GM18499 (cell line): ENCODE measurements around the gene MYADML2.
"Not testable (repeated sequence)": the region's sequence is repeated elsewhere in the genome, so short reads cannot be mapped to it uniquely, and the experiment has no call there.

Experiments used
- ATAC-seq: cut with Tn5 transposase; IDR thresholded peaks from one replicate; pipeline ENCODE4 v1.9.1; 2021; ENCODE audit warnings: moderate number of reproducible peaks; ENCODE audit not compliant: insufficient read depth, unreplicated experiment

The MYADML2 gene, protein sequence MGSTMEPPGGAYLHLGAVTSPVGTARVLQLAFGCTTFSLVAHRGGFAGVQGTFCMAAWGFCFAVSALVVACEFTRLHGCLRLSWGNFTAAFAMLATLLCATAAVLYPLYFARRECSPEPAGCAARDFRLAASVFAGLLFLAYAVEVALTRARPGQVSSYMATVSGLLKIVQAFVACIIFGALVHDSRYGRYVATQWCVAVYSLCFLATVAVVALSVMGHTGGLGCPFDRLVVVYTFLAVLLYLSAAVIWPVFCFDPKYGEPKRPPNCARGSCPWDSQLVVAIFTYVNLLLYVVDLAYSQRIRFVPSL

DNA sequence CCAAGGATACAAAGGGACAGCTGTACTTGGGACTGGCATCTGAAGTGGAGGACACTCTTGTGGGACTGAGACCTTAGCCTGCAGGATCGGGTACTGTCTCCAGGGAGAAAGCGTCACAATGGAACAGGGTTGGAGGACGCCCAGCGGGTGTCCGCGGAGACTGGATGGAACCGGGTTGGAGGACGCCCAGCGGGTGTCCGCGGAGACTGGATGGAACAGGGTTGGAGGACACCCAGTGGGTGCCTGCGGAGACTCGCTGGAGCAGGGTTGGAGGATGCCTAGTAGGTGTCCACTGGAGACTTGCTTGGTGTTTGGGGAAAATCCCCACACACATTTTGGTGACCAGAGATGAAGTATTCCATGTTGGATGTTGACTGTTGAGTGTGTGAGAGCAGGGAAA, at the start of gene MYADML2:
Gene MYADML2, minus strand, starts transcription at position 45 of the 400 bp plus-strand sequence. CDS start 5,492 bp downstream, outside the sequence.
- no peak for ATAC-seq

DNA sequence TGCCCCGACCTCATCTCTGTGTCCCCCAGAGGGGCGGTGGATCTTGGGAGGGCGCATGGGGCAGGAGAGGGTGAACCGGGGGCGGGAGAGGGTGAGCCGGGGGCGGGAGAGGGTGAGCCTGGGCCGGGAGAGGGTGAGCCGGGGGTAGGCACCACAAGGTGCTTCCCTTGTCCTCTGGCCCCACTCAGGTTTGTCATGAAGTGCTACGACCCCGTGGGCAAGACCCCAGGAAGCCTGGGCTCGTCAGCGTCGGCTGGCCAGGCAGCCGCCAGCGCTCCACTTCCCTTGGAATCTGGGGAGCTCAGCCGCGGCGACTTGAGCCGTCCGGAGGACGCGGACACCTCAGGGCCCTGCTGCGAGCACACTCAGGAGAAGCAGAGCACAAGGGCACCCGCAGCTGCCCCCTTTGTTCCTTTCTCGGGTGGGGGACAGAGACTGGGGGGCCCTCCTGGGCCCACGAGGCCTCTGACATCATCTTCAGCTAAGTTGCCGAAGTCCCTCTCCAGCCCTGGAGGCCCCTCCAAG, 49.3 kb upstream of the MYADML2 start:
- ATAC-seq: no peak

DNA sequence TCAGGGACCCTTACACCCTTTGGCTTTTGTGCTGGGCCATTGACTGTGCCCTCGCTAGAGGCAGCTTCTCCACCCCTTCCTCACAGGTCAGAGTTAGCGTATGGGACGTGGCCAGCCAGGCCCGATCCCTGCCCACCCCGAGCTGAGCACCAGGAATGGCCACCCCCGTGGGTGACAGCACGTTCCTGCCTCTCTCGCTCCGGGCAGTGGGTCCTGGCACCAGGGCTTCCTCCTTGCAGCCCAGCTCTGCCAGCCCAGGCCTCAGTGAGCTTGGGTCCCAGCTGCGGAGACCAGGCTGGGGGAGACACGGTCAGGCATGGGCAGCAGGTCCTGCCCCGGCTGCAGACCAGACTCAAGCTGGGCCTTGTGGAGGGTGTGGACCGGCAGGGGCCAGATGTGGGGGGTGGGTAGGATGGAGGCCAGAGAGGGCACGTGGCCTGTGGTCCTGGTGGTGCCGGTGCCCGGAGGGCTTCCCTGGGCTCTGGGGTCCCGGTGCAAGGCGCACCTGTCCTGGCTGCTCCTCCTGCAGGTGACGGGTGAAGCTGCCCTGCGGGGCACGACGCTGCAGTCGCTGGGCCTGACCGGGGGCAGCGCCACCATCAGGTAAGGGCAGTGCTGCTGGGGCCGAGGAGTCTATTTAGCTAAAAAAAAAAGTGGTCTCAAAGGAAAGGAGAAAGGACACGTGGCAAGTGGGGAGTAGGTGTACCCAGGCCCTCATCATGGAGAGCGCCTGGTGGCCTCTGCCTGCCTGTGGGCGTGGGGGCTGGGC, 48.6 kb upstream of the MYADML2 start:
- no peak for ATAC-seq

DNA sequence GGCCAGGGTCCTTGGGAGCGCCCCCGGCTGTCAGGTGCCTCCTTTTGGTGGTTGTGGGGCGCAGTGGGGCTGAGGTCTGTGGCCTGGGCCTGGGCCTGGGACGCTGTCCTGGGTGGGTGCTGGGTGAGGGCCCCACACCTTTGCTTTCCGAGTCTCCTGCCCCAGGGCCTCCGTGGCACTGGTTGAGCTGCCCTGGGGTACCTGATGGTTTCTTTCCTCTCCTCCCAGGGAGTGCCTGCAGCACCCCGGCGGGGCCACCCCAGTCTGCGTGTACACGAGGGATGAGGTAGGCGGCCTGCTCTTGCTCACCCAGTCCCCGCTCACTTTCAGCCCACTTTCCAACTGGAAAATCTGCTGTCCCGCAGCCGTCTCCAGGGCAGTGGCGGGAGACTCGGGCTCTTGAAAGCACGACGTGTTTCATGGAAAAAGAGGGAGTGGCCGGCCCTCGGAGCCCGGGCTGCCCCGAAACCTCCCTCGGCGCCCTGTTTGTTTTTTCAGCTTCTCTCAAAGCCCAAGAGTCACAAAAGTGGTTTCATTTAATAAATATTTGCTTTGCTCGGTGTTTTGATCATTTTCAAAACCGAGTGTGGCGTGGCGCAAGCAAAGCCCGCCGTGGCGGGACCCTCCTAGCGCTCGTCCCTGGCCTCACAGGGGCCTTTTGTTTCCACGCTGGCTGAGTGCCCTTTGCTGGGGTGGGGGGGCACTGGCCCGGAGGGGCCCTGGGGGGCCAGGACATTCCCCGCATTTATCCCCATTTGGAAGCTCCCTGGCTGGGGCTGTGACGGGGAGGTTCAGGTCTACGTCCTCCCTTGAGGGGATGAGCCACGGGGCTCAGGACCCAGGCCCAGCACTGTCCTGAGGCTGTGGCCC, 47.8 kb upstream of the MYADML2 start:
- ATAC-seq: no peak

DNA sequence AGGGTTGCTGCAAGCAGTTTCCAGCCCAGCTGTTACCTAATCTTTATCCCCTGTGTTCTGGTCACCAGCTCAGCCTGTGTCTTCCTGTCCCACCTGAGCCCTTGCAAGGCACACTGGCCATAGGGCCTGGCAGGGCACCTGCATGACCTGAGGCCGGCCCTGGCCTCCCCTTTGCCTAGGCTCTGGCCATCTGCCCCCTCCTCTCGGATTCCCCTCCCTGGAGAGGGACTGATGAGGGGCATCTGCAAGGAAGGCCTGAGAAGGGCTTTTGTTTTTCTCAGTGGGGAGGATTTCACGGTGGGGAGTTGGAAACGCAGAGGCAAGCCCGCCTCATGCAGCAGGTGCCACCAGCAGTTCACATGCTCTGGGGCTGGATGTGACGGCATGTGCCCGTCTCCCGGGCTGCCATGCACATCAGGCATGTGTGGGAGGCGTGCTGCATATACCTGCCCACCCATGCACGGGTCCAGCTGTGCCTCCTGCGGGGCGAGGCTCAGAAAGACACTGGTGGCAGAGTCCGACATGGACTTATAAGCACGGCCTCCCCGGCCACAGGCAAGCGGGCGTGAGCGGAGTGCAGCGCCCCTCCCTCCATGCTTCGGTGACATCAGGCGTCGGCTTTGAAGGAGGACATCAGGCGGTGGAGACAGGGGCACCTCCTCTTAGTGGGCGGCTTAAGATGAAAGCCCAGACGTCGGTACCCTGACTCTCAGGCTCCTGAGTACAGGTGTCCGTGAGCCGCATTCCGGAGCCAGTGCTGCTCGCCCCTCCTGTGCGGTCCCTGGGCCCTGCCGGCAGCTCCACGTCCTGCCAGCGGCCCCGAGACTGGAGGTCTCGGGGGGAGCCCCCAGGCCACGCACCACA, 46.9 kb upstream of the MYADML2 start:
- ATAC-seq: no peak

DNA sequence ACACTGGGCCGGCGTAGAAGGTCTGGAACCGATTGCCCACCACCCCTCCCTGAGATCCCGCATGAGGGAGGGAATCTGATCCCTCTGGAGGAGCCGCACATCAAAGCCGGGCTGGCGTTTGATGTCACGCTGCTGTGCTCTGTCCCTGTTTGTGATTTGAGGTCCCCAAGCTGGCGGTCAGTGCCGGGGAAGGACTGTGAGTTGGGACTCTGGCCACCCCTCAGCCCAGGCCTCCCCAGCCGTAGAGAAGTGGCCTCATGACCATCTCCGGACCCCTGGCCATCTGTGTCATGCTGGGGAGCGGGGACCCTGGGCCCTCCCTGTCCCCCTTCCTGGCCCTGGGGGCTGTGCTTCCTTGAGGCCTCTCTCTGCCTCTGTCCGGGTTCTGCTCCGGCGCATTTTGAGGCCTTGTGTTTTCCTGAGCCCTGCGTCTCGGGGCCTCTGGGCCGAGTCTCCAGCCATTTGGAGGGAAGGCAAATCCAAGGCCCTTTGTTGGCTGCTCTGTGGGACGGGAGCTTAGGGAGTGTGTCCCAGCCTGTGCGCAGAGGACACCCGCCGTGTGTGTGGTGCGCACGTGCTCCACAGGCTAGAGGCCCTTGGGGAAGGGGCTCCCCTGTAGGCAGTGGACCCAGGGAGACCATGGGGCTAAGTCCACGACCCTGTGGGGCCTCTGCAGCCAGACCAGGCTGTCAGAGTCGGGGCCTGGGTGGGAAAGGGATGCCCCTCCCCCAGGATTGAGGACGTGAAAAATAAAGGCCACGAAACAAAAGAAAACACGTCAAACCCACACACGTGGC, 45.5 kb upstream of the MYADML2 start:
- ATAC-seq: no peak

DNA sequence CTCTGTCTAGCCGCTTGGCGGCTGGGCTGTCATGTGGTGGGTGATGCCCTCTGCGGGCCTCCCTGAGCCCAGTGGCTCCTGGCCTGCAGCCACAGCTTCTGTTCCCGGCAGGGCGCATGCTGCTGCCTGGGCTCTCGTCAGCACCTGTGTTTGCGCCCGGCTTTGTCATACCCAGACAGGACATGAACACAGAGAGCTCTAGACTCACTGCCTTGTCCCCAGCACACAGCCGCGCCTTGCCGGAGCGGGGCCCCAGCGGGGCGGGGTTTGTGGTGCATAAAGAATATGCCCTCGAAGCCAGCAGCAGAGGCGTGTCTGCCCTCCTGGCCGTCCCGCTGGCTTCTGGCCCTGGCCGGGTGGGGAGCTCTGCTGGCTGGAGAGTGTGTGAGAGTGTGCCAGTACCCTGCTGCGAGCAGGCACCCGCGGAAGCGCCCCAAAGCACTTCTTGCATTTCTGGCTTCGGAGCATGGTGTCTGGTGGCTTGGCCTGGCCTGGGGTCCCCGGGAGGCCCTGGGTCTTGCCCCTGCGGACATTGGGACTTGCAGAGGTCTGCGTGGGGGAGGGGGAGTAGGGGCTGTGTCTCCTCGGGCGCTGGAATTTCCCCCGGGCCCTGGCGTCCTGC, 44.8 kb upstream of the MYADML2 start:
- ATAC-seq: no peak

DNA sequence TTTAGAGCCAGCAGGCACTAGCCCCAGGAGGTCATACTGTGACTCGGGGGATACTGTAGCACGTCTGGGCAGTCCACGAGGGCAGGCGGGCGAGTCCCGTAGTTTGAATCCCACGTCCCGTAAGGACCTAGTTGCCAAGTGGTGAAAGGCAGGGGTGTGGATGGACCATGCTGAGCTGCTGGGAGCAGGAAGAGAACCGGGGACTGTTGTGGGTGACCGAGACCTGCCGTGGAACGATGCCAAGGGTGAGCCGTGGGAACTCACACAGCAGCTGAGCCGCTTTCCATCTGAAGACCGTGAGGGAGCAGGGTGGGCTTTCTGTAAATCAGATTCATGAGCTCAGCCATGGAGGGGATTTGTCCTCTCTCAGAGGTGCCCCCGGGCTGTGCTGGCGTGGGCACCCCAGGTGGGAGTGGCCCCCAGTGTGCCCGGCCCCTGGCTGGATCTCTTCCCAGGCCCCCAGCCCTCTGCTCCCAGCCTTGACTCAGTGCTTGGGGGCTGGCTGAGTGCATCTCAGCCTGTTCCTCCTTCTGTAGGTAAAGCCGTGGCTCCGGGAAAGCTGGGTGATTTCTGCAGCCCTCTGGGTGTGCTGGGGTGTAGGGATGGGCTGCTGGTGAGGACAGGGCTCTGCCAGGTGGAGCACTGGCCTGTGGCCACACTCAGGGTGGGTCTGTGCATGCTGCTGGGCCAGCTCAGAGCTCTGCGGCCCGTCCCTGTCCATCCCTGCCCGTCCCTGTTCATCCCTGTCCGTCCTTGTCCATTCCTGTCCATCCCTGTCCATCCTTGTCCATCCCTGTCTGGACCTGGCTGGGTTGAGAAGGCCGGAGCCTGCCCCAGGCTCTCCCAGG, 44.0 kb upstream of the MYADML2 start:
- ATAC-seq: no peak

DNA sequence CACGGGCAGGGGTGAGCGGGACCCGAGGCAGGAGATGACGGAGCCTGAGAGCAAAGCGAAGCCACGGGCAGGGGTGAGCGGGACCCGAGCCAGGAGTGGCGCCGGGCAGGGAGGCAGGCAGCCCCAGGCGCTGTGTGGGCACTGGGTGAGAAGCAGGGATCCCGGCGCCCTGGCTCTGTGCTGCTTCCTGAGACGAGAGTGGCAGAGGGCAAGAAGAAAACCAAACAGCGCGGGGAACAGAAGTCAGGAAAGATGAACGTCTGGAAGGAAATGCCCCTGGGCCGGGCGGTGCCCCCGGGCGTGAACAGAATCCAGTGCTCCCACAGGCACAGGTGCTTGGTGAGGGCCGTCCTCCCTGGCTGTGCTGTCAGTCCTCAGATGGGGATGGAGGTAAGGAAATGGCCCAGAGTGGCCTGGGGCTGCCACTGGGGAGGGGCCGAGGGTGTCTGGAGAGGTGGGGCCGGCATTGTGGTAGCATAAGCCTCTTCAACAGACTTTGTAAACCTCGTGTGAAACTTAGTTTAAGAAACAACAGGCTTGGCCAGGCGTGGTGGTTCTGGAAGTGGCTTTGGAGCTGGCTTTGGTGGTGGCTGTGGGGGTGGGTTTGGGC, 40.2 kb upstream of the MYADML2 start:
- no peak for ATAC-seq

DNA sequence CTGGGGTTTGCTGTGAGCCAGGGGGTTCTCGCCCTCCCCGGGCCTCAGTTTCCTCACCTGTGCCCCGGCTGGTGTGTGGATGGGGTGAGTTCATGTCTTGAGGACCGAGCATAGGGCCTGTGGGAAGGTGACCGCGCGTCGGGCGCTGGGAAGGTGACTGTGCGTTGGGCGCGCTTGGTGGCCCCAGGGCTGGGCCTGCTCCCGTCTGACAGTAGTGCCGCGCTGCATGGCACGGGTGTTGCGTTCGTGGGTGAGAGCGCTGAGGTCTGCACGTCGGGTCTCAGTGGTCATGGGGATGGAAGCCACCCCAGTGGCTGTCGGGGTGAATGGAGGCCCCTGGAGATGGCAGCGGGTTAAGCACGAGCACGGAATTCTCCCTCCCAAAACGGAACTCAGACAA, 39.6 kb upstream of the MYADML2 start:
- ATAC-seq: no peak

DNA sequence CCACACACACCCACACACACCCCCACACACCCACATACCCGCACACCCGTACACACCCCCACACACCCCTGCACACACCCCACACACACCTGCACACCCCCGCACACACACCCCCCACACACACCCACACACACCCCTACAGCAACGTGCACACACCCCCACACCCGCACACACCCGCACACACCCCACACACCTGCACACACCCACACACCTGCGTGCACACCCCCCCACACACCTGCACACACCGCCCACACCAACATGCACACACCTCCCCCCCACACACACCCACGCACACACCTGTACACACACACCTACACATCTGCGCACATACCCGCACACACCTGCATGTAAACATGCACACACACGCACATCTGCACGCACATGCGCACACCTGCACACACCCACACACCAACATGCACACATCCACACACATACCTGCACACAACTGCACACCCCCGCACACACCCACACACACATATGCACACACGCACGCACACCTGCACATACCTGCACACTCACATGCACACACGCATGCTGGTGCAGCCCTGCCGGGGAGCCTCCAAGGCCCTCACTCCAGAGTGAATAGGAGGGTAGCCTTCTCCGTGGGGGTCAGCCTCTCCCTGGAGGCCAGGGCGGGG, 37.9 kb upstream of the MYADML2 start:
- no peak for ATAC-seq

DNA sequence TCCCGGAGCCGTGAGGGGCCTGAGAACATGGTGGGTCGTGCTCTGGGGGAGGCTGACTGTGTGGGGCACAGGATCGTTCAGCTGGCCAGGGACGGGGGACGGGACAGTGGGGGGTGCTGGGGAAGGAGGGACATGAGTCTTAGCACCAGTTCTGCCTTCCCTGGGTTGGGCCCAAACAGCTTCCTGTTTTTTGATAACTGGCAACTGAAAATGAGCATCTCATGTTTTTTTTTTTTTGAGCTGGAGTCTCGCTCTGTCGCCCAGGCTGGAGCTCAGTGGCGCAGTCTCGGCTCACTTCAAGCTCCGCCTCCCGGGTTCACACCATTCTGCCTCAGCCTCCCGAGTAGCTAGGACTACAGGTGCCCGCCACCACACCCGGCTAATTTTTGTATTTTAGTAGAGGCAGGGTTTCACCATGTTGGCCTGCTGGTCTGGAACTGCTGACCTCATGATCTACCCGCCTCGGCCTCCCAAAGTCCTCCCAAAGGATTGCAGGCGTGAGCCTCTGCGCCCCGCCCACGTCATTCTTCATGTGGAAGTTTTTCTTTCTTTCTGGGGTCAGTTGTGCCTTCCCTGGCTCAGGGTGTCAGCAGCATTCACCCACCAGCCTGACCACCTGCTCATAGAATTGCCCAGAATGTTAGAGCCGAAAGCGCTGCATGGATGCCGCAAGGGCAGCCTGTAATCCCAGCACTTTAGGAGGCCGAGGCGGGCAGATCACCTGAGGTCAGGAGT, 36.8 kb upstream of the MYADML2 start:
- no peak for ATAC-seq

DNA sequence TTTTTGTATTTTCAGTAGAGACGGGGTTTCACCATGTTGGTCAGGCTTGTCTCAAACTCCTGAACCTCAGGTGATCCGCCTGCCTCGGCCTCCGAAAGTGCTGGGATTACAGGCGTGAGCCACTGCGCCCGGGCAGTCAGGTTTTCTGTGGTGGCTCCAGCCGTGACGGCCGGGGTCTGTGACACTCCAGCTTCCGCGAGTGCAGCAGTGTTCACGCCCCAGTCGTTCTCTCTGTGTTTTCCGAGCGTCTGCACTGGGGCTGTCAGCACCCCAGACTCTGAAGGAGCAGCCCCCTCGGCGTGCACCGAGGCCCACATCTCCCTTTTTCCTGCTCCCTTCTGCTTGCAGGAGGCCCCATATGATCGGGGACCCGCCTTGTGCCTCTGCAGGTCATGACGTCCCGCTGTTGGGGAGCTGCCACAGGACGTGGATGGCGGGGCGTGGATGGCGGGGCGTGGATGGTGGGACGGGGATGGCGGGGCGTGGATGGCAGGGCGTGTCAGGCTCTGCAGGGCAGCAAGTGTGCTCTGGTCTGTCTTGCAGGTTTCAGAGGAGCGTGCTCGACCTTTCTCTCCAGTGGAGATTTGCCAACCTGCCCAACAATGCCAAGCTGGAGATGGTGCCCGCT, 36.1 kb upstream of the MYADML2 start:
- ATAC-seq: no peak

DNA sequence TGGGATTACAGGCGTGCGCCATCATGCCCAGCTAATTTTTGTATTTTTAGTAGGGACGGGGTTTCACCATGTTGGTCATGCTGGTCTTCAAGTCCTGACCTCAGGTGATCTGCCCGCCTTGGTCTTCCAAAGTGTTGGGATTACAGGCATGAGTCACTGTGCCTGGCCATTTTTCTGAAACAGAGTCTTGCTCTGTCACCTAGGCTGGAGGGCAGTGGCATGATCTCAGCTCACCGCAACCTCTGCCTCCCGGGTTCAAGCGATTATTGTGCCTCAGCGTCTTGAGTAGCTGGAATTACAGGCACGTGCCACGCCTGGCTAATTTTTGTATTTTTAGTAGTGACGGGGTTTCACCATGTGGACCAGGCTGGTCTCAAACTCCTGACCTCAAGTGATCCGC, 34.5 kb upstream of the MYADML2 start:
- not testable (repeated sequence) for ATAC-seq

DNA sequence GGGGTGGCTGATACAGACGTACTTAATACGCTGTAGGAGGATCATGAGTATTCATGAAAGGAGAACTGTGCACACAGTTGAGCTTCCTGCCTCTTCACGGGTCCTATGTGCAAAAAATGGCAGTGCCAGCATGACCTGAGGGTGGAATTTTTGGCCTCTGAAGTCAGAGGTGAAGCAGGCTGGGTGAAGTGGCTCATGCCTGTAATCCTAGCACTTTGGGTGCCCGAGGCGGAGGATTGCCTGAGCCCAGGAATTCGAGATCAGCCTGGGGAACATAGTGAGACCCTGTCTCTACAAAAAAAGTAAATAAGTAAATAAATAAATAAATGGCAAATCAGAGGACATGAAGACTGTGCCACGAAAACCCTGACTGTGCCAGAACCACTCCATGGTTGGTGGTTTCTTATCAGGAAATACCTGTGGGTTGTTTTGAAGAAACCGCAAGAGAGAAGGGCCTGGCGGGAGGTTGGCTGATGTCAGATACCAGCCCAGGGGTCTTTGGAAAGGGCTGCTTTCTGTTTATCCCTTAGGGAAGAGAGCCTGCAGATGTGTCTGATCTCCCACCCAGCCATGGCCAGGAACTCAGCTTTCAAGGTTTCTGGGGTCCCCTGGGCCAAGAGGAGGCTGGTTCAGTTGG, 33.8 kb upstream of the MYADML2 start:
- ATAC-seq: no peak
